ENCODE results near the gene ACAP3.

ACAP3 gene

GRCh38 chr1:1343811-1344421 lies 36.2 kb upstream of the ACAP3 start:
- DNase-seq = no peak

- no peak for DNase-seq
These were observed 34.9 kb upstream of the ACAP3 start for GRCh38 chr1:1342584-1343115.

GRCh38 chr1:1342061-1342562 lies 34.4 kb upstream of the ACAP3 start:
- no peak for DNase-seq

DNA sequence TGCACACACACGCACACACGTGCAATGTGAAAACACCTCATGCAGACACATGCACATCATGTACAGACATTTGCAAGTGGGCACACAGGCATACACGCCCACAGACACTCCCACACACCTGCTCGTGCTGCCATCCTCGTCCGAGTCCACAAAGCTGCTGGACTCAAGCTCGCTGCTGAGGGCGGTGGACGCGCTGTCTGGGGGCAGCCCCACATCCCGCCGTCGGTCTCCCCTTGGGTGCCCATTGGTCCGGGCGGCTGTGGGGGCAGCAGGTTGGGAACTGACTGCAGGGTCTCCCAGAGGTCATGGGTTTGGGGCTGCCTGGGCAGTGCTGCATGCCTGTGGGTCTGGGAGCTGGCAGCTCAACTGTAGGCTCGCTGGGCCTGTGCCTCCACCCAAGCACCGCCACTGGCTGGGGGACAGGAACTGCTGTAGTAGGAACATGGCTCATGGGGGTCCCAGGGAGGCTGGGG lies 33.9 kb upstream of the ACAP3 start:
- no peak for DNase-seq

GRCh38 chr1:1340791-1341548 lies 33.2 kb upstream of the ACAP3 start:
- no peak for DNase-seq

GRCh38 chr1:1340185-1340584 lies 32.5 kb upstream of the ACAP3 start:
- DNase-seq = no peak

- no peak for DNase-seq
These were observed 30.5 kb upstream of the ACAP3 start for GRCh38 chr1:1338278-1338677.

GRCh38 chr1:1337793-1338147 lies 30.0 kb upstream of the ACAP3 start:
- DNase-seq = no peak

DNA sequence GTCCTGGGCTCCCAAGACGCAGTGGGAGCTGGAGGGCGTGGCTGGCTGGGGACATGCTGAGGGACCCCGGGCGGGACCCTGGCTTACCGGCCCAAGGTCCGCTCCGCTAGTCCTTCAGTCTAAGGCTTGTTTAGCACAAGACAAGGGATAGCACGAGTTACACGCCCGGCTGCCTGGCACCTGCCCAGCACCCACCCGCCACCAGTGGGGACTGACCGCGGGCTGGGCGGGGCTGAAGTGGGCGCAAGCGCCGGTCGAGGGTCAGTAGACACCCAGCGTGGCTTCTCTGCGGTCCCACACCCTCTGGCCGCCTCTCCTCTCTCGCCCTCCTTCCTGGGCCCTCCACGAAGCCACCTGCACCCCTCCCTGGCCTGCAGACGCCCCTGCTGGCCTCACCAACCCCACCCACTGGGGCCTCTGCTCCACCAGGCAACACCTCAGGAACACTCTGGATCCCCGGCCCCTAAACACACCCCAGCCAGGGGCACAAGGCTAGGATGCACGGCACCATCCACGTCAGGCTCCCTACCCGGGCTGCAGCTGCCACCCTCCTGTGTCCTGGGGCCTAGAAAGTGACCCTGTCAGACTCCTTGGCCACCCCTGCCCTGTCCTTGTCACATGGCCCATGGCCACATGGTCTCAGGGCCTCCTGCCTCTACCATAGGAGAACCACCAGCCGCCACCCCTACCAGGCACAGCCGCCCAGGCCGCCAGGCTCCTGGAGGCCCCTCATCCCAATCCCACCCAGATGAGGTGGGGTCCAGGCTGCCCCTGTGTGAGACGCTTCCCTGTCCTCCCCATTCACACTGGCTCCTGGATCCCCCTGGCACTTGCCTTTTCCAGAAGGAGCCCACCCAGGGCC lies 29.4 kb upstream of the ACAP3 start:
- no peak for DNase-seq

GRCh38 chr1:1336446-1336845 lies 28.7 kb upstream of the ACAP3 start:
- DNase-seq = no peak

- no peak for DNase-seq
These were observed 28.1 kb upstream of the ACAP3 start for GRCh38 chr1:1335792-1336248.

GRCh38 chr1:1335283-1335682 lies 27.6 kb upstream of the ACAP3 start:
- no peak for DNase-seq

GRCh38 chr1:1334835-1335234 lies 27.1 kb upstream of the ACAP3 start:
- DNase-seq = no peak

- DNase-seq = no peak
These were observed 26.0 kb upstream of the ACAP3 start for GRCh38 chr1:1333551-1334241.

GRCh38 chr1:1332774-1333480 lies 25.2 kb upstream of the ACAP3 start:
- no peak for DNase-seq

DNA sequence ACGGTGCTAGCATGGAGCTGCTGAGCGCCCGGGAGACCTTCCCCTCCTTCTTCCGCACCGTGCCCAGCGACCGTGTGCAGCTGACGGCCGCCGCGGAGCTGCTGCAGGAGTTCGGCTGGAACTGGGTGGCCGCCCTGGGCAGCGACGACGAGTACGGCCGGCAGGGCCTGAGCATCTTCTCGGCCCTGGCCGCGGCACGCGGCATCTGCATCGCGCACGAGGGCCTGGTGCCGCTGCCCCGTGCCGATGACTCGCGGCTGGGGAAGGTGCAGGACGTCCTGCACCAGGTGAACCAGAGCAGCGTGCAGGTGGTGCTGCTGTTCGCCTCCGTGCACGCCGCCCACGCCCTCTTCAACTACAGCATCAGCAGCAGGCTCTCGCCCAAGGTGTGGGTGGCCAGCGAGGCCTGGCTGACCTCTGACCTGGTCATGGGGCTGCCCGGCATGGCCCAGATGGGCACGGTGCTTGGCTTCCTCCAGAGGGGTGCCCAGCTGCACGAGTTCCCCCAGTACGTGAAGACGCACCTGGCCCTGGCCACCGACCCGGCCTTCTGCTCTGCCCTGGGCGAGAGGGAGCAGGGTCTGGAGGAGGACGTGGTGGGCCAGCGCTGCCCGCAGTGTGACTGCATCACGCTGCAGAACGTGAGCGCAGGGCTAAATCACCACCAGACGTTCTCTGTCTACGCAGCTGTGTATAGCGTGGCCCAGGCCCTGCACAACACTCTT lies 24.5 kb upstream of the ACAP3 start:
- no peak for DNase-seq

DNA sequence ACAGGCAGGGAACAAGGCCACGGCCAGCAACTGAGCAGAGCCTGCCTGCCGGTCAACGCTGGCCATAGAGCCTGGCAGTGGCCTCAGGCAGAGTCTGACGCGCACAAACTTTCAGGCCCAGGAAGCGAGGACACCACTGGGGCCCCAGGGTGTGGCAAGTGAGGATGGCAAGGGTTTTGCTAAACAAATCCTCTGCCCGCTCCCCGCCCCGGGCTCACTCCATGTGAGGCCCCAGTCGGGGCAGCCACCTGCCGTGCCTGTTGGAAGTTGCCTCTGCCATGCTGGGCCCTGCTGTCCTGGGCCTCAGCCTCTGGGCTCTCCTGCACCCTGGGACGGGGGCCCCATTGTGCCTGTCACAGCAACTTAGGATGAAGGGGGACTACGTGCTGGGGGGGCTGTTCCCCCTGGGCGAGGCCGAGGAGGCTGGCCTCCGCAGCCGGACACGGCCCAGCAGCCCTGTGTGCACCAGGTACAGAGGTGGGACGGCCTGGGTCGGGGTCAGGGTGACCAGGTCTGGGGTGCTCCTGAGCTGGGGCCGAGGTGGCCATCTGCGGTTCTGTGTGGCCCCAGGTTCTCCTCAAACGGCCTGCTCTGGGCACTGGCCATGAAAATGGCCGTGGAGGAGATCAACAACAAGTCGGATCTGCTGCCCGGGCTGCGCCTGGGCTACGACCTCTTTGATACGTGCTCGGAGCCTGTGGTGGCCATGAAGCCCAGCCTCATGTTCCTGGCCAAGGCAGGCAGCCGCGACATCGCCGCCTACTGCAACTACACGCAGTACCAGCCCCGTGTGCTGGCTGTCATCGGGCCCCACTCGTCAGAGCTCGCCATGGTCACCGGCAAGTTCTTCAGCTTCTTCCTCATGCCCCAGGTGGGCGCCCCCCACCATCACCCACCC lies 23.6 kb upstream of the ACAP3 start, which contains the start of gene TAS1R3:
TSS of gene TAS1R3 (plus strand) at position 213 of the 898 bp plus-strand sequence. CDS start at position 279, 66 bp downstream.
- DNase-seq = no peak

DNA sequence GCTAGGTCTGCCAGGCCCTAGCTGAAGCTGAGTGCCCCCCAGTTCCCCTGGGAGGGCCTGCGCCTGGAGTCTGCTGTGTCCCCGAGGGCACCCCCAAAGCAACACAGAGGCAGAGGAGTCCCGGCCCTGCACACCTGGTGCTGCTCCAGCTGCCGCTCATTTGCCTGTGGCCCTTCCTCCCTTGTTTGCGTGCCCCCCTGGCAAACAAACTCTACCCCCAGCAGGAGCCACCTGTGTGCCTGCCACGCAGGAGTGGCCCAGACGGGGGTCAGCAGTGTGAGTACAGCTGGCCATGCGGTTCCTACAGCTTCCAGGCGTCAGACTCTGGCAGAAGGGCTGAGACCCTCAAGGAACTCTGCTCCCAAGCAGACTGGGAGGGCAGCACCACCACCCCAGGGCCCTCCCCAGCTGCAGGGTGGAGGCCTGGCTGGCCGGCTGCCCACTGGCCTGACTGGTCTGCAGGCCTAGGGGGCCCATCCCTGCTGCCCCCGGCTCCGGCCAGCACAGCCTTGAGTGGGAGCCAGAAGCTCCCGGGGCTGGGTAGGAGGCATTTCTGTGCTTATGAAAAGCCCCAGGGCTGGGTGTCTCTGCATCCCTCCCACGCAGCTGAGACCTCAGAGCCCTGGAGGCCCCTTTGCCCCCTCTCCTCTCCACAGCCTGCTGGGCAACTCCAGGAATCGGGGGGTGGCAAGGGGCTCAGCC lies 22.8 kb upstream of the ACAP3 start:
- DNase-seq = no peak

Data from NCI-H748 treated with DMSO at 0.1 percent for 48 hours (cell line).